Measurements from ENCODE around the gene FCER2. TPM values are rescaled to one million over a fixed set of nuclear protein-coding genes. Genes with fewer than 3 reads are reported as not detected.
A peak's percentile ranks its signal among the peaks of the same experiment; 100 is the strongest.

FCER2 gene
- polyA plus RNA-seq, 3 donors = 1.1 to 4.1 (median 2.1) TPM

DNA sequence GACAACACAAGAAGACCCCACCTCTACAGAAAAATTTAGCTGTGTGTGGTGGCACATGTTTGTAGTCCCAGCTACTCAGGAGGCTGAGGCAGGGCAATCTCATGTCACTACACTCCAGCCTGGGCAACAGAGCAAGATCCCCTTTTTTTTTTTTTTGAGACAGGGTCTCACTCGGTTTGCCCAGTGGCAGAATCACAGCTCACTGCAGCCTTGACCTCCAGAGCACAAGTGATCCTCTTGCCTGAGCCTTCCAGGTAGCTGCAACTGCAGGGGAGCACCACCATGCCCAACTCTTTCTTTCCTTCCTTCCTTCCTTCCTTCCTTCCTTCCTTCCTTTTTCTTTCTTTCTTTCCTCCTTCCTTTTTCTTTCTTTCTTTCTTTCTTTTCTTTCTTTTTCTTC lies 34.2 kb upstream of the FCER2 start:
- intact Hi-C loops (cut with micrococcal nuclease) = loop anchor here in 1 of 2 donors (5.0 kb wide), 1 partner anchor 39 kb away; no protein-coding TSS in a partner anchor

DNA sequence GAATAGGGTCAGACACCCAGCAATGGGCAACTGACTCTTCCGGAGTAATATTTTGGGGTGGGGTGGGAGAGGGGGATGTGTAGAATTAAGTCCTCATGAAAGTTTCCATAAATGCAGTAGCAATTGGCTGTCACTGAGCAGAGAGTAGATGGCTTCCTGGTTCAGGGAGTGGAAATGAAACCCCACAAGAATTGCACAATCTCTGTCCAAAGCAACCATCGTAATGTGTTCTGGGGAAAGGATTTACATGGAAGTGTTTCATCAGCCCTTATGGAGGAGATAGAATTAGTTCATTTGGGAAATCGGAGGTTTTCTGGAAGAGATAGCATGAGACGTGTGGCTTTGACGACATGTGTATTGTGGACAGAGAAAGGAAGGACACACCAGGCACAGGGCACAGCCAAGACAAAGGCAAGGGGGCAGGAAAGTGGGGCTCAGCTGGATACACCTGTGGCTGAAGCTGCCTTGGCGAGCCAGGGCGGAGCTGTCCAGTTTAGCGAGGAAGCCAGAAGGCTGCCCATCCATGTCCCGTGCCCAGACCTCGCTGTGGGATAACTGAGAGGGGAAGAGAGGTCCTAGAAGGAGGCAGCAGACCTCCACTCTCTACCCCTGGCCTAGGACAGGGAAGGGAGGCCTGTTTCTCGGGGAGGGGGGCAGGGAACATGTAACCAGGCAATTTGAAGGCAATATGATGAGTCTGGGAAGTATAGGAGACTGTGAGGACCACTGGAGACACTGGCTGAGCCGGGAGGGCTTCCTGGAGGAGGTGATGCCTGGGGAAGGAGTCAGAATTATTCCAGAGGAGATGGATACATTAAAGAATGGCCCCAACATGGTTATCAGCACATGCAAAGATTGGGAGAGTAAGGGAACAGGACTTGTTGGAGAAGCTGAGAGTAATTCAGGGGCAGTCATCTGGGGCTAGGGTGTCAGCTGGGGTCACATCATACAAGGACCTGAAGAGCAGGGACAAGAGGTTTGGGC lies 32.6 kb upstream of the FCER2 start:
- Mint-ChIP-seq H3K4me1 (peaks cover 57% of the 10 kb centered on the region), H3K27ac (peak overlapping the region; percentile 86 to 93 (median 90)), H3K9me3 (peaks cover 0 to 5% (median 0%) of the 10 kb centered on the region in 7 donors), H3K27me3 (ENCODE audit: low read depth in 3 of 3) (peaks cover 2 to 19% (median 17%) of the 10 kb centered on the region in 3 donors), H3K4me3 (peak overlapping the region in 1 of 2 donors; percentile 84), H3K36me3 (peaks cover 0 to 3% of the 10 kb centered on the region in 2 donors)
- WGBS (ENCODE audit: insufficient coverage) = 23% methylated on average over 5 of the region's 12 CpGs
- Histone ChIP-seq H4K20me1 (ENCODE audit: insufficient read depth, low read length) (no peaks in the 10 kb centered on the region), H2AFZ (ENCODE audit: insufficient read depth, low read depth, low read length, poor library complexity, severe bottlenecking) (peak overlapping the region; percentile 72), H3K4me1 (ENCODE audit: control insufficient read depth in 1 of 2, insufficient read depth in 2 of 2, low read length in 2 of 2) (peaks cover 48 to 66% of the 10 kb centered on the region in 2 donors), H3K36me3 (replicated peaks in 1 of 2; ENCODE audit: control insufficient read depth in 1 of 2, insufficient read depth in 2 of 2, low read length in 2 of 2) (no peaks in the 10 kb centered on the region), H3K9me3 (replicated peaks in 1 of 2; ENCODE audit: control insufficient read depth in 1 of 2, insufficient read depth in 1 of 2, low read length in 2 of 2) (no peaks in the 10 kb centered on the region), H3K79me2 (ENCODE audit: insufficient read depth, low read length) (no peaks in the 10 kb centered on the region), H3K27ac (ENCODE audit: low read depth in 1 of 2, low read length in 2 of 2) (peak overlapping the region; percentile 58 to 86), H3K27me3 (ENCODE audit: control insufficient read depth in 2 of 2, insufficient read depth in 2 of 2, low read length in 2 of 2) (peaks cover 0 to 3% of the 10 kb centered on the region in 2 donors), H3K4me2 (replicated peaks; ENCODE audit: extremely low read depth, low read length, poor library complexity, severe bottlenecking) (peak overlapping the region; percentile 61), H3K9ac (ENCODE audit: insufficient read depth, low read length, poor library complexity, severe bottlenecking) (no peak overlapping the region), H3K4me3 (replicated peaks in 1 of 3; ENCODE audit: low read depth in 2 of 3, low read length in 3 of 3) (peak overlapping the region in 1 of 3 experiments; percentile 53)
- TF ChIP-seq, protein P1, sequence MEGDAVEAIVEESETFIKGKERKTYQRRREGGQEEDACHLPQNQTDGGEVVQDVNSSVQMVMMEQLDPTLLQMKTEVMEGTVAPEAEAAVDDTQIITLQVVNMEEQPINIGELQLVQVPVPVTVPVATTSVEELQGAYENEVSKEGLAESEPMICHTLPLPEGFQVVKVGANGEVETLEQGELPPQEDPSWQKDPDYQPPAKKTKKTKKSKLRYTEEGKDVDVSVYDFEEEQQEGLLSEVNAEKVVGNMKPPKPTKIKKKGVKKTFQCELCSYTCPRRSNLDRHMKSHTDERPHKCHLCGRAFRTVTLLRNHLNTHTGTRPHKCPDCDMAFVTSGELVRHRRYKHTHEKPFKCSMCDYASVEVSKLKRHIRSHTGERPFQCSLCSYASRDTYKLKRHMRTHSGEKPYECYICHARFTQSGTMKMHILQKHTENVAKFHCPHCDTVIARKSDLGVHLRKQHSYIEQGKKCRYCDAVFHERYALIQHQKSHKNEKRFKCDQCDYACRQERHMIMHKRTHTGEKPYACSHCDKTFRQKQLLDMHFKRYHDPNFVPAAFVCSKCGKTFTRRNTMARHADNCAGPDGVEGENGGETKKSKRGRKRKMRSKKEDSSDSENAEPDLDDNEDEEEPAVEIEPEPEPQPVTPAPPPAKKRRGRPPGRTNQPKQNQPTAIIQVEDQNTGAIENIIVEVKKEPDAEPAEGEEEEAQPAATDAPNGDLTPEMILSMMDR (IDR thresholded peaks at IDR 0.05) = no peak
- intact Hi-C loops (cut with micrococcal nuclease) = loop anchor here in 1 of 2 donors (5.0 kb wide), 1 partner anchor 37 kb away; no protein-coding TSS in a partner anchor
- DNase-seq = peak; percentile 71 to 89 (median 88)

More for the DNA sequence above, 34.2 kb upstream of the FCER2 start:
- no peak for DNase-seq
- Histone ChIP-seq H3K9me3 (replicated peaks in 1 of 2; ENCODE audit: control insufficient read depth in 1 of 2, insufficient read depth in 1 of 2, low read length in 2 of 2) (no peaks in the 10 kb centered on the region), H3K4me3 (replicated peaks in 1 of 3; ENCODE audit: low read depth in 2 of 3, low read length in 3 of 3) (no peak overlapping the region), H3K4me2 (replicated peaks; ENCODE audit: extremely low read depth, low read length, poor library complexity, severe bottlenecking) (no peak overlapping the region), H4K20me1 (ENCODE audit: insufficient read depth, low read length) (no peaks in the 10 kb centered on the region), H3K36me3 (replicated peaks in 1 of 2; ENCODE audit: control insufficient read depth in 1 of 2, insufficient read depth in 2 of 2, low read length in 2 of 2) (no peaks in the 10 kb centered on the region), H2AFZ (ENCODE audit: insufficient read depth, low read depth, low read length, poor library complexity, severe bottlenecking) (no peak overlapping the region), H3K79me2 (ENCODE audit: insufficient read depth, low read length) (no peaks in the 10 kb centered on the region), H3K4me1 (ENCODE audit: control insufficient read depth in 1 of 2, insufficient read depth in 2 of 2, low read length in 2 of 2) (peaks cover 51 to 66% of the 10 kb centered on the region in 2 donors), H3K27me3 (ENCODE audit: control insufficient read depth in 2 of 2, insufficient read depth in 2 of 2, low read length in 2 of 2) (no peaks in the 10 kb centered on the region), H3K9ac (ENCODE audit: insufficient read depth, low read length, poor library complexity, severe bottlenecking) (no peak overlapping the region), H3K27ac (ENCODE audit: low read depth in 1 of 2, low read length in 2 of 2) (no peak overlapping the region)
- Mint-ChIP-seq H3K9me3 (peaks cover 0 to 3% (median 0%) of the 10 kb centered on the region in 7 donors), H3K4me3 (no peak overlapping the region), H3K36me3 (no peaks in the 10 kb centered on the region), H3K27me3 (ENCODE audit: low read depth in 3 of 3) (peaks cover 1 to 17% (median 2%) of the 10 kb centered on the region in 3 donors), H3K27ac (no peak overlapping the region), H3K4me1 (peaks cover 63% of the 10 kb centered on the region)
- WGBS (ENCODE audit: insufficient coverage) = 100% methylated on average over 1 of the region's 1 CpG
- TF ChIP-seq, protein P1 (IDR thresholded peaks at IDR 0.05) = no peak
